AG09319 (cell line): Measurements from ENCODE around the gene DIP2C.

Experiments
- DNase-seq: peaks from one replicate; pipeline ENCODE4 v3.0.0-alpha.2; 2010; ENCODE audit warnings: low read depth; ENCODE audit errors: extremely low read depth
- TF ChIP-seq, protein P1 (sequence below): IDR thresholded peaks from 2 replicates; pipeline ENCODE4 v1.5.1; 2011; ENCODE audit warnings: low read depth, mild to moderate bottlenecking, inconsistent platforms, low read length, moderate library complexity

Gene DIP2C

DNA sequence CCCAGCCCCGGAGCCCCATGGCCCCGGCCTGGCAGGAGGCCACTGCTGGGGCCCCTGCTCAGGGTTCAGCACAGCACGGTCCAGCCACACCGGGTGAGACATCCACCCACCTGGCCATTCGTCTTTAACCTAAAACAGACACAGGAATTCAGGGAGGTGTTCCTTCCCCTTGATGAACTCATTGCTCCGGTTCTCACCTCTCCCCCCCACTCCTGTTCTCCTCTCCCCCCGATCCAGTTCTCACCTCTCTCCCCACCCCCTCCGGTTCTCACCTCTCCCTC, 129.8 kb downstream of the DIP2C start:
- TF ChIP-seq, protein P1, sequence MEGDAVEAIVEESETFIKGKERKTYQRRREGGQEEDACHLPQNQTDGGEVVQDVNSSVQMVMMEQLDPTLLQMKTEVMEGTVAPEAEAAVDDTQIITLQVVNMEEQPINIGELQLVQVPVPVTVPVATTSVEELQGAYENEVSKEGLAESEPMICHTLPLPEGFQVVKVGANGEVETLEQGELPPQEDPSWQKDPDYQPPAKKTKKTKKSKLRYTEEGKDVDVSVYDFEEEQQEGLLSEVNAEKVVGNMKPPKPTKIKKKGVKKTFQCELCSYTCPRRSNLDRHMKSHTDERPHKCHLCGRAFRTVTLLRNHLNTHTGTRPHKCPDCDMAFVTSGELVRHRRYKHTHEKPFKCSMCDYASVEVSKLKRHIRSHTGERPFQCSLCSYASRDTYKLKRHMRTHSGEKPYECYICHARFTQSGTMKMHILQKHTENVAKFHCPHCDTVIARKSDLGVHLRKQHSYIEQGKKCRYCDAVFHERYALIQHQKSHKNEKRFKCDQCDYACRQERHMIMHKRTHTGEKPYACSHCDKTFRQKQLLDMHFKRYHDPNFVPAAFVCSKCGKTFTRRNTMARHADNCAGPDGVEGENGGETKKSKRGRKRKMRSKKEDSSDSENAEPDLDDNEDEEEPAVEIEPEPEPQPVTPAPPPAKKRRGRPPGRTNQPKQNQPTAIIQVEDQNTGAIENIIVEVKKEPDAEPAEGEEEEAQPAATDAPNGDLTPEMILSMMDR: no peak
- no peak for DNase-seq

DNA sequence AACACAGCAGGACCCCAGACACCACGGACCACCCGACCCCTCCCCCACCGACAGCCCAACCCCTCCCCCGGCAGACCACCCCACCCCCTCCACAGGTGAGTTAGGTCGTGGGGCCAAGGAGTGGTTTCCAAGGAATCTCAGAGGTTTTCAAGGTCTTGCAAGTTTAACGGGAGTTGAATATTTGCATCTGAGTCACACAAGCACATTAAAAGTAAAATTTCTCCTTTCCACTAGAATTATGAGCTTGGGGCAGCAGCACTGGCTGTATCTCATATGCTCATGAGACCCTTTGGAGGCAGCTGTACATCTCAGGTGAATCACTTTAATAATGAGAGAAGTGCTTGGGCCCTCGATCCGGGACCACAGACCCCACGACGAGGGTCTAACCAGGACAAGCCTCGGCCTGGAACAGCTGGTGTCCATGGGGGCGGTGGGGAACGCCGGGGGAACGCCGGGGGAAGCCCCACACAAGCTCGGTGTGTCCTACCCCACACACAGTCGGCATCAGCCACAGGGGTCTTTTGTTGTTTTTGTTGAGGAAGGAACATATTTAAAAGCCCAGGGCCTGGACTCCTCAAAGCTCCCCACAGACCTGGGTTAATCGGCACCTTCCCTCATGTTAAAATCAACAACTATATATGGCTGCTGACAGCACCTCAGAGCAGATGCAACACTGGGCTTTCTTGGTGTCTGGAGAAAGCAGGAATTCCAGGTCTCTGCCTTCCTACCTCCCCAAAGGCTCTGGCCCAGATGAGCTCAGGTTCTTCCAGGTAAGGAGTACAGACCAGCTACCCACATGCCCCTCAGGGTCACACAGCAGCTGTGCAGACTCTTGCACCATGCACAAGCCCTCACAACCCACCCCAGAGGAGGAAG, 130.3 kb downstream of the DIP2C start:
- TF ChIP-seq, protein P1: no peak
- DNase-seq: no peak

DNA sequence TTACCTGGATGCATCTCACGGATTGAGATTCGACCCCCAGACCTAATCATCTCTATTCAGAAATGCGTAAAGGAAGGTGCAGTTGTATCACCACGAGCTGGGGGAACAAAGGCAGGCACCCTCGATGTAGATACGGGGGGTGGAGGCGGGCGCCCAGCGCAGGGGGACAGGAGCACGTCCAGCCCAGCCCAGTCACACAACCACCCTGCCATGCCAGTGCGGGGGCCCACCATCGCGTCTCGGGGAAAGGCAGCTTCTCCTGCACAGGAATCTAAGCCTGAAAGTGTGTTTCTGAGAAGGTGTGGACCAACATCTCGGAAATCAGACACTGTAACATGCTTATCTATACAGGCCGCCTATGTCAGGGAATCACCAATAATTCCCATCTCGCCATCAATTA, 131.1 kb downstream of the DIP2C start:
- DNase-seq: no peak
- TF ChIP-seq, protein P1: no peak

DNA sequence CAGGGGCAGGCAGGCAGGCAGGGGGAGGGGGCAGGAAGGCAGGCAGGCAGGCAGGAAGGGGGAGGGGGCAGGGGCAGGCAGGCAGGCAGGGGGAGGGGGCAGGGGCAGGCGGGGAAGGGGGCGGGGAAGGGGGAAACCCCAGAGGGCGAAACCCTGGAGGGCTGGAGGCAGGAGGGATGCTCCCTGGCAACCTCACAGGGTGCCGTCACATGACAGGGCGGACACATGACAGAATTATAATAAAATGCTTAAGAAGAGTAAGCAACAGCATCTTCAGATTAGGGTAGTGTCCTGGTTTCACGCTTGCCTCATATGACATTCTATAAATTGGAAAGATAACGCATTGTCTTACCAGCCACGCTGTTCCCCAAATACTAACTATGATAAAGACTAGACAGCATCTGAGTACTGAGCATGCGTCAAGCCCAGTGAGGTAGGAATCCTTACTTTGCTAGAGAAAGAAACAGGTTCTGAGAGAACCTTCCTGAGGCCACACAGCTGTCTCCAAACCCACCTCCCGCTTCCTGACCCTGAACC, 131.6 kb downstream of the DIP2C start:
- no peak for DNase-seq
- TF ChIP-seq, protein P1: no peak

DNA sequence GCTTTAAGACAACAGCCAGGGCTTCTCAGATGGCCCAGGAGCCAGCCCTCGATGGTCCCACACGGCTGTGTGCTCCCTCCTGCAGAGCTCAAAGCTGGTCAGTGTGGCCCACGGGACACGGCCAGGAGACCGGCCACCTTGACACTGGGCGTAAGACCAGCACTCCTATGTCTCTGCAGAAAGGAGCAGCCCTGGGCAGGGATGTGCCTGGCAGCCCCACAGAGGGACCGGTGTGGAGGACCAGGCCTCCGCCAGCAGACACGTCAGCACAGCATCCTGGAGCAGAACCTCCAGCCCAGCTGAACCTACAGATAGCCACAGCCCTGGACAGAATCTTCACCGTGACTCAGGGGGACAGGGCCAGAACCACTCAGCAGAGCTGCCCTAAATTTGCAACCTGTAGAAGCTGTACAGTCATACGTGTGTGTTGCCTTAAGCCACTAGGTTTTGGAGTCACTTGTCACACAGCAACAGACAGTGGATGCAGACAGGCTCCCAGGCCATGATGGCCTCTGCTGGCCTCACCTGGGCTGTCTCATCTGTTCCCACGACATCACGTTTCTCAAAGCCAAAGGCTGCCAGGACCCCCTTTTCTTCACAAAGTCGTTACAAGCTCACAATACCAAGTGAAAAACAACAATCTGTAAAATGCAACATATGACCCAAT, 132.4 kb downstream of the DIP2C start:
- TF ChIP-seq, protein P1: no peak
- DNase-seq: no peak

DNA sequence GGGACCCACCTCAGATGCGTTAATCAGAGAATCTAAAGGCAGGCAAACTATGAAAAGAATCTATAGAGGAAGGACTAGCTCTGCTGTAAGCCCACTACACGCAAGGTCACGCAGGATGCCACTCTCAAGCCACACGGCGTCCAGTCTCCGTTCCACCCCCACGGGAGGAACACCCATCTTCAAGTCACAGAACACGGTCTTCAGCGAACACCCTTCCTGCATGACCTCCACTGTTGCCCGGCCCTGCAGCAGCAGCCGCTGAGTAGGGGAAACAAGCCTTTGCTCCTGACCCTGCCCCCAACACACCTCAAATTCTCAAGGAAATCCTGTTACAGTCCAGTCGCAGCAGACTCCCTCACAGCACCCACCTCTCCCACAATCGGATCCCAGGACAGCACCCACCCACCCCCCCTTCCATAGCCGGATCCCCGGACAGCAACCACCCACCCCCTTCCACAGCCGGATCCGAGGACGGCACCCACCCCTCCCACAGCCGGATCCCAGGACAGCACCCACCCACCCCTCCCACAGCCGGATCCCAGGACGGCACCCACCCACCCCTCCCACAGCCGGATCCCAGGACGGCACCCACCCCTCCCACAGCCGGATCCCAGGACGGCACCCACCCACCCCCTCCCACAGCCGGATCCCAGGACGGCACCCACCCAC, 133.7 kb downstream of the DIP2C start:
- TF ChIP-seq, protein P1: no peak
- DNase-seq: no peak

DNA sequence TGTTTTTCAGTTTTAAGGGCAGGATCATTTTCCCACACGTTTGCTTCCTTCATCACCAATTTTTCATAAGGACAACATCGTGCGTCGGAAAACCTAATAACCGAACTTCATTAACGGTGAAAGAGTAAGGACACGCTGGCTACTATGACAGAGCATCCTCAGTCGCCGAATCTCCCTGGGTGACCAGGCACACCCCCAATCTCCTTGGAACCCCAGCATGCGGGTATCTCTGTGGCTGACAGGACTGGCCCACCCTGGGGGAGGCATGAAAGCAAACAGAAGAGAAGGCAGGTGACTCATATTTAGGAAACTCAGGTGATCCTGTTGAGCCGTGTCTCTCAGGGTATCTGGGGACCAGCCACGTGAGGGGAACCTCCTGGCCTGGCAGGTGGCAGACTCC, 134.2 kb downstream of the DIP2C start:
- TF ChIP-seq, protein P1: no peak
- no peak for DNase-seq
